B cell (primary cell): Measurements from ENCODE around the gene RAD51B. TPM values are rescaled to one million over a fixed set of nuclear protein-coding genes. Genes with fewer than 3 reads are reported as not detected.

Experiments
- ATAC-seq: fragments of 200-7000 bp; cut with Tn5 transposase; one replicate; pipeline ENCODE4 v1.10.0; 2021; ENCODE audit warnings: low read depth, mild to moderate bottlenecking, moderate number of reproducible peaks, moderate library complexity
- CTCF ChIA-PET: fragments of 350-600 bp; sonication (Branson Sonifier 250); formaldehyde crosslinking; loops from one replicate; lab custom pipeline; 2021; ENCODE audit warnings: antibody characterized with exemption, inconsistent platforms; lab: Charles Lee
- POLR2A ChIA-PET: fragments of 350-600 bp; sonication (Branson Sonifier 250); formaldehyde crosslinking; loops from one replicate; lab custom pipeline; 2021; ENCODE audit warnings: antibody characterized with exemption; lab: Charles Lee
- DNase-seq: peaks from one replicate; pipeline ENCODE4 v3.0.0; 2013
- H2AFZ ChIP-seq: 2 replicates; pipeline ENCODE4 v1.6.1; 2012; ENCODE audit warnings: mild to moderate bottlenecking, low read depth, low read length; ENCODE audit not compliant: insufficient read depth, poor library complexity, severe bottlenecking
- H3K27ac ChIP-seq, 2 donors: 1 replicate in 1 of 2; 2 replicates in 1 of 2; pipeline ENCODE4 v1.5.1; 2012 to 2013; ENCODE audit warnings: low read length in 2 of 2, mild to moderate bottlenecking in 2 of 2, moderate library complexity in 1 of 2
- H3K27me3 ChIP-seq, 4 experiments: fragments of 200-600 bp in 1 of 4; sonication (generic) in 1 of 4; replicated peaks in 1 of 4; 1 replicate in 2 of 4; 2 replicates in 2 of 4; pipeline versions ENCODE4 v1.6.1 to v1.7.0; 2013 to 2016; ENCODE audit warnings: low read length in 3 of 4, mild to moderate bottlenecking in 2 of 4, mixed read lengths in 1 of 4, moderate library complexity in 1 of 4; ENCODE audit not compliant: insufficient read depth in 4 of 4, control insufficient read depth in 3 of 4; ENCODE audit errors: control extremely low read depth in 1 of 4
- H3K36me3 ChIP-seq, 2 experiments: replicated peaks in 1 of 2; 1 replicate in 1 of 2; 2 replicates in 1 of 2; pipeline versions ENCODE4 v1.6.1 to v1.7.1; 2013; ENCODE audit warnings: low read length in 1 of 2; ENCODE audit not compliant: insufficient read depth in 2 of 2, control insufficient read depth in 1 of 2; ENCODE audit errors: control extremely low read depth in 1 of 2, extremely low read depth in 1 of 2
- H3K4me1 ChIP-seq, 2 donors: fragments of 200-600 bp in 1 of 2; sonication (generic) in 1 of 2; 1 replicate in 1 of 2; 2 replicates in 1 of 2; pipeline versions ENCODE4 v1.5.1 to v1.6.1; 2013 to 2017; ENCODE audit warnings: low read length in 2 of 2; ENCODE audit not compliant: control insufficient read depth in 2 of 2, insufficient read depth in 2 of 2
- H3K4me2 ChIP-seq: replicated peaks from 2 replicates; pipeline ENCODE3; 2012; ENCODE audit warnings: mild to moderate bottlenecking, low read depth, low read length; ENCODE audit not compliant: poor library complexity, severe bottlenecking
- H3K4me3 ChIP-seq, 5 experiments: fragments of 200-600 bp in 1 of 5; sonication (generic) in 1 of 5; 1 replicate in 3 of 5; 2 replicates in 2 of 5; pipeline versions ENCODE4 v1.5.1 to v1.7.0; 2011 to 2016; ENCODE audit warnings: low read length in 4 of 5, mild to moderate bottlenecking in 4 of 5, low read depth in 2 of 5, control low read depth in 1 of 5, moderate library complexity in 1 of 5; ENCODE audit not compliant: insufficient read depth in 1 of 5; ENCODE audit errors: control extremely low read depth in 1 of 5, extremely low read depth in 1 of 5
- H3K79me2 ChIP-seq: fragments of 200-600 bp; sonication (generic); one replicate; pipeline ENCODE4 v1.6.0; 2016; ENCODE audit warnings: low read length; ENCODE audit not compliant: control insufficient read depth, insufficient read depth
- H3K9ac ChIP-seq: fragments of 200-600 bp; sonication (generic); 2 replicates; pipeline ENCODE4 v1.6.1; 2017; ENCODE audit warnings: mild to moderate bottlenecking, low read length, moderate library complexity
- H3K9me3 ChIP-seq, 3 donors: one replicate each; pipeline versions ENCODE4 v1.6.1 to v1.7.1; 2013; ENCODE audit warnings: low read length in 2 of 3; ENCODE audit not compliant: control insufficient read depth in 2 of 3, insufficient read depth in 1 of 3; ENCODE audit errors: control extremely low read depth in 1 of 3
- H4K20me1 ChIP-seq: 2 replicates; pipeline ENCODE4 v1.6.0; 2012; ENCODE audit warnings: mild to moderate bottlenecking, low read length; ENCODE audit not compliant: insufficient read depth, control insufficient read depth, poor library complexity, severe bottlenecking
- H3K27ac Mint-ChIP-seq: one replicate; pipeline ENCODE4 v1.8.0; 2021; ENCODE audit warnings: mixed read lengths
- H3K27me3 Mint-ChIP-seq: one replicate; pipeline ENCODE4 v1.8.0; 2021; ENCODE audit warnings: mixed read lengths
- H3K4me1 Mint-ChIP-seq: one replicate; pipeline ENCODE4 v1.8.0; 2021; ENCODE audit warnings: mixed read lengths
- H3K4me3 Mint-ChIP-seq: one replicate; pipeline ENCODE4 v1.8.0; 2021; ENCODE audit warnings: mixed read lengths
- H3K9me3 Mint-ChIP-seq: one replicate; pipeline ENCODE4 v1.8.0; 2022; ENCODE audit warnings: mixed read lengths; ENCODE audit not compliant: insufficient read depth
- EZH2 ChIP-seq: IDR thresholded peaks from 2 replicates; pipeline ENCODE4 v1.6.1; 2012; ENCODE audit warnings: borderline replicate concordance, low read depth, mild to moderate bottlenecking, moderate library complexity, low read length; ENCODE audit not compliant: insufficient read depth, poor library complexity, severe bottlenecking
- WGBS: methylation state at CpG from one replicate; pipeline ENCODE4 v1.1.5; 2013; ENCODE audit warnings: missing lambda C conversion rate; ENCODE audit not compliant: insufficient coverage; 5-methylcytosine and 5-hydroxymethylcytosine counted together
- intact Hi-C: fragments of 100-400 bp; cut with micrococcal nuclease; formaldehyde crosslinking; loops from one replicate; pipeline ENCODE4 v1.10.0; 2022
- polyA plus RNA-seq: library from polyadenylated mRNA; depleted of rRNA; stranded (reverse); fragments of >200 nt; gene quantifications from 2 replicates; pipeline ENCODE4 v1.2.3, GENCODE V29; 2012
- total RNA-seq, 2 donors: library from RNA; stranded (reverse); fragments of 120-200 nt in 1 of 2; gene quantifications; 1 replicate in 1 of 2; 2 replicates in 1 of 2; pipeline versions ENCODE4 v1.2.3 to v1.2.4, GENCODE V29; 2013 to 2022
- TF ChIP-seq, protein P1 (sequence below): fragments of 200-600 bp; IDR thresholded peaks from one replicate; pipeline ENCODE4 v1.8.0; 2022; ENCODE audit warnings: antibody characterized with exemption, mild to moderate bottlenecking

Gene RAD51B
- total and polyA plus RNA-seq, 2 donors (not counting 1 experiment from before 2014, with no cell fraction given) = 6.5 to 60.6 TPM

DNA sequence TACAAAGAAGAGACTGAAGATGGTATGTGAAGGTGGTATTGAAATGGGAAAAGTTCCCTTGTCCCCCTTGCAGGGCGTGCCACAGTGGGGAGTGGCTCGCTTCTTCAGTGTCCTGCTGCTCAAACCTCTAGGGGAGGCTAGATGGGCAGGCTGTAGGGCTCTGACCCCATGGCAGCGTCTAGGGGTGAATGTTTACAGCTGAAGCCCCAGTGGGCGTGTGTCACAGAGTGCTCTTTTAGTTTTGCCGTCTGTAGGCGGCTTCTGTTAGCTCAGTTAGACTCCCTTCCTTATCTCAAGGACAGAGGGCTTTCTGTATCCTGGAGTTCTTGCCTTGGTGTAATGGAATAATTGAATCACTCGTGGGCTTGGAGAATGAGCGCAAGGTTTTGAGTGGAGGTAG, 266.2 kb downstream of the RAD51B start:
- CTCF ChIA-PET = no interaction called here
- TF ChIP-seq, protein P1, sequence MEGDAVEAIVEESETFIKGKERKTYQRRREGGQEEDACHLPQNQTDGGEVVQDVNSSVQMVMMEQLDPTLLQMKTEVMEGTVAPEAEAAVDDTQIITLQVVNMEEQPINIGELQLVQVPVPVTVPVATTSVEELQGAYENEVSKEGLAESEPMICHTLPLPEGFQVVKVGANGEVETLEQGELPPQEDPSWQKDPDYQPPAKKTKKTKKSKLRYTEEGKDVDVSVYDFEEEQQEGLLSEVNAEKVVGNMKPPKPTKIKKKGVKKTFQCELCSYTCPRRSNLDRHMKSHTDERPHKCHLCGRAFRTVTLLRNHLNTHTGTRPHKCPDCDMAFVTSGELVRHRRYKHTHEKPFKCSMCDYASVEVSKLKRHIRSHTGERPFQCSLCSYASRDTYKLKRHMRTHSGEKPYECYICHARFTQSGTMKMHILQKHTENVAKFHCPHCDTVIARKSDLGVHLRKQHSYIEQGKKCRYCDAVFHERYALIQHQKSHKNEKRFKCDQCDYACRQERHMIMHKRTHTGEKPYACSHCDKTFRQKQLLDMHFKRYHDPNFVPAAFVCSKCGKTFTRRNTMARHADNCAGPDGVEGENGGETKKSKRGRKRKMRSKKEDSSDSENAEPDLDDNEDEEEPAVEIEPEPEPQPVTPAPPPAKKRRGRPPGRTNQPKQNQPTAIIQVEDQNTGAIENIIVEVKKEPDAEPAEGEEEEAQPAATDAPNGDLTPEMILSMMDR = no peak
- TF ChIP-seq EZH2 = no peak
- H3K79me2 ChIP-seq = no peaks in the 10 kb centered on the region
- peaks cover 0 to 14% of the 10 kb centered on the region in 2 donors for H3K4me1 ChIP-seq
- POLR2A ChIA-PET = no interaction called here
- no peak for ATAC-seq
- H3K9me3 Mint-ChIP-seq = no peaks in the 10 kb centered on the region
- H3K4me1 Mint-ChIP-seq = peaks cover 19% of the 10 kb centered on the region
- H3K27ac Mint-ChIP-seq = no peak overlapping the region
- no peak overlapping the region for H3K9ac ChIP-seq
- H4K20me1 ChIP-seq = no peaks in the 10 kb centered on the region
- H3K4me3 ChIP-seq = no peak overlapping the region
- peaks cover 0 to 5% (median 0%) of the 10 kb centered on the region in 3 donors for H3K9me3 ChIP-seq
- intact Hi-C loops = no loop called here
- H3K36me3 ChIP-seq = no peaks in the 10 kb centered on the region
- WGBS = 95% methylated on average over 6 of the region's 8 CpGs
- no peaks in the 10 kb centered on the region for H3K27me3 Mint-ChIP-seq
- no peak overlapping the region for H3K27ac ChIP-seq
- H3K4me3 Mint-ChIP-seq = no peak overlapping the region
- no peak for DNase-seq
- H2AFZ ChIP-seq = no peak overlapping the region
- H3K4me2 ChIP-seq = no peak overlapping the region
- H3K27me3 ChIP-seq = no peaks in the 10 kb centered on the region

DNA sequence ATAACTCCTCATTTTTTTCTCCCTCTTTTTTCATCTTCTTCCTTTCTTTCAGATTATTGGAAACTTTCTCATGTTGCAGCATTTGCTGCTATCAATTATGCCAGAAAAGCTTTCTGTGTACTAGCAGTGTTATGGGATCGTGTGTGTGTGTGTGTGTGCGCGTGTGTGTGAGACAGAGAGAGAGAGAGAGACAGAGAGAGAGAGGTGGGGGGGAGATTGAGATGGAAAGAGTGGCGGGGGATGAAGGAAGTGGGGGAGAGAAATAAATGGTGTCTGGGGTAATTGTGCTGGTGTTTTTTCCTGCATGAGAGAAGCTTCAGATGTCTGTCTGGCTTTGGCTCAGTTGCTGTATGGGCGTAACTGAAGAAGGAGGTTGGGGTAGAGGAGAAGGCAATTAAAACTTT, 268.9 kb downstream of the RAD51B start:
- TF ChIP-seq, protein P1 = no peak
- TF ChIP-seq EZH2 = no peak
- H3K4me1 ChIP-seq = peaks cover 0 to 6% of the 10 kb centered on the region in 2 donors
- no peak overlapping the region for H3K4me3 ChIP-seq
- 72% methylated on average over 4 of the region's 5 CpGs for WGBS
- H4K20me1 ChIP-seq = no peaks in the 10 kb centered on the region
- ChIA-PET POLR2A (no interaction called here), CTCF (interaction anchor here (0.6 kb wide), 1 partner anchor 36 kb away, joined by 3 read pairs; no protein-coding TSS in a partner anchor)
- H3K4me2 ChIP-seq = no peak overlapping the region
- Mint-ChIP-seq H3K27ac (no peak overlapping the region), H3K9me3 (no peaks in the 10 kb centered on the region), H3K4me3 (no peak overlapping the region), H3K4me1 (peaks cover 10% of the 10 kb centered on the region), H3K27me3 (no peaks in the 10 kb centered on the region)
- no peak overlapping the region for H3K9ac ChIP-seq
- peaks cover 0 to 5% (median 0%) of the 10 kb centered on the region in 3 donors for H3K9me3 ChIP-seq
- H3K36me3 ChIP-seq = no peaks in the 10 kb centered on the region
- H3K79me2 ChIP-seq = no peaks in the 10 kb centered on the region
- H3K27ac ChIP-seq = no peak overlapping the region
- ATAC-seq = no peak
- H2AFZ ChIP-seq = no peak overlapping the region
- intact Hi-C loops = no loop called here
- no peaks in the 10 kb centered on the region for H3K27me3 ChIP-seq
- DNase-seq = no peak
